Caco-2 (cell line): Measurements from ENCODE around the gene DHRS13. TPM values are rescaled to one million over a fixed set of nuclear protein-coding genes. Genes with fewer than 3 reads are reported as not detected.
A peak's percentile ranks its signal among the peaks of the same experiment; 100 is the strongest.

ENCODE experiments used
- BruUV-seq: library from RNA; stranded (reverse); fragments of 400-500 nt; replicated peaks from 2 replicates; lab custom pipeline; 2021; lab: Mats Ljungman, UMichigan
- CTCF ChIA-PET: fragments of 300-600 bp; sonication (Branson Sonifier 250); formaldehyde crosslinking; loops from one replicate; lab custom pipeline; 2022; ENCODE audit warnings: antibody characterized with exemption; lab: Charles Lee
- POLR2A ChIA-PET: fragments of 300-600 bp; sonication (Branson Sonifier 250); formaldehyde crosslinking; loops from one replicate; lab custom pipeline; 2022; ENCODE audit warnings: antibody characterized with exemption; lab: Charles Lee
- DNase-seq, 2 experiments: peaks; one replicate each; pipeline versions ENCODE4 v3.0.0 to v3.0.0-alpha.2; 2020 to 2022
- H3K27me3 ChIP-seq: replicated peaks from 2 replicates; pipeline ENCODE4 v1.6.0; 2011; ENCODE audit warnings: low read length; ENCODE audit not compliant: control insufficient read depth, insufficient read depth
- H3K36me3 ChIP-seq: 2 replicates; pipeline ENCODE4 v1.5.1; 2011; ENCODE audit warnings: low read length; ENCODE audit not compliant: control insufficient read depth, insufficient read depth
- H3K4me1 ChIP-seq: fragments of 250-450 bp; sonication (Bioruptor Pico); 2 replicates; pipeline ENCODE4 v1.5.1; 2020; ENCODE audit warnings: mild to moderate bottlenecking
- H3K4me3 ChIP-seq: 2 replicates; pipeline ENCODE4 v1.5.1; 2011; ENCODE audit warnings: low read depth, mild to moderate bottlenecking, control low read depth, low read length
- H3K9me3 ChIP-seq: fragments of 250-450 bp; sonication (Bioruptor Pico); 2 replicates; pipeline ENCODE4 v1.5.1; 2020; ENCODE audit warnings: mild to moderate bottlenecking, moderate library complexity
- H3K27ac Mint-ChIP-seq: one replicate; pipeline ENCODE4 v1.8.0; 2022; ENCODE audit warnings: mixed read lengths; ENCODE audit not compliant: unreplicated experiment
- H3K27me3 Mint-ChIP-seq: one replicate; pipeline ENCODE4 v1.8.0; 2022; ENCODE audit warnings: mixed read lengths; ENCODE audit not compliant: insufficient read depth, unreplicated experiment
- H3K36me3 Mint-ChIP-seq: one replicate; pipeline ENCODE4 v1.8.0; 2022; ENCODE audit warnings: mild to moderate bottlenecking, mixed read lengths; ENCODE audit not compliant: insufficient read depth, unreplicated experiment
- H3K4me1 Mint-ChIP-seq: one replicate; pipeline ENCODE4 v1.8.0; 2022; ENCODE audit warnings: low read depth, mixed read lengths; ENCODE audit not compliant: unreplicated experiment
- H3K4me3 Mint-ChIP-seq: one replicate; pipeline ENCODE4 v1.8.0; 2022; ENCODE audit warnings: mild to moderate bottlenecking, moderate library complexity, mixed read lengths; ENCODE audit not compliant: unreplicated experiment
- H3K9me3 Mint-ChIP-seq: one replicate; pipeline ENCODE4 v1.8.0; 2022; ENCODE audit warnings: mixed read lengths; ENCODE audit not compliant: unreplicated experiment
- CTCF ChIP-seq, 2 experiments: fragments of 200-600 bp in 1 of 2; IDR thresholded peaks; 1 replicate in 1 of 2; 2 replicates in 1 of 2; pipeline versions ENCODE4 v1.5.1 to v1.8.0; 2011 to 2022; ENCODE audit warnings: antibody characterized with exemption in 1 of 2, control low read depth in 1 of 2, inconsistent platforms in 1 of 2, low read depth in 1 of 2, low read length in 1 of 2, mild to moderate bottlenecking in 1 of 2, moderate library complexity in 1 of 2; ENCODE audit not compliant: insufficient read depth in 1 of 2, severe bottlenecking in 1 of 2, unreplicated experiment in 1 of 2
- intact Hi-C: fragments of 100-400 bp; cut with micrococcal nuclease; formaldehyde crosslinking; loops from one replicate; pipeline ENCODE4 v1.10.0; 2022; ENCODE audit not compliant: unreplicated experiment
- total RNA-seq: library from RNA; stranded (reverse); gene quantifications from 2 replicates; pipeline ENCODE4 v1.2.3, GENCODE V29; 2022

DHRS13 gene
- total RNA-seq, 1 experiment from 2014 or later = 38.0 TPM

- H3K27me3 Mint-ChIP-seq = no peaks in the 10 kb centered on the region
- H3K9me3 Mint-ChIP-seq = no peaks in the 10 kb centered on the region
- BruUV-seq = no TSS peak
- H3K4me3 Mint-ChIP-seq = peak overlapping the region; percentile 93
- Histone ChIP-seq H3K36me3 (peaks cover 6% of the 10 kb centered on the region), H3K27me3 (no peaks in the 10 kb centered on the region), H3K9me3 (no peaks in the 10 kb centered on the region), H3K4me1 (no peaks in the 10 kb centered on the region), H3K4me3 (no peak overlapping the region; the same call in 1 of the 2 replicates)
- H3K27ac Mint-ChIP-seq = no peak overlapping the region
- intact Hi-C loops = no loop called here
- no peak for DNase-seq
- ChIA-PET POLR2A (no interaction called here), CTCF (interaction anchor here (1.2 kb wide), 1 partner anchor 23 kb away, joined by 9 read pairs; no protein-coding TSS in a partner anchor)
- no peaks in the 10 kb centered on the region for H3K4me1 Mint-ChIP-seq
- no peak for TF ChIP-seq CTCF (IDR thresholded peaks at IDR 0.05; ENCODE audit: insufficient read depth in 1 of 2, low read depth in 1 of 2, low read length in 1 of 2, severe bottlenecking in 1 of 2, unreplicated experiment in 1 of 2)
- peaks cover 44% of the 10 kb centered on the region for H3K36me3 Mint-ChIP-seq
These were observed 46.8 kb downstream of the DHRS13 start for GRCh38 chr17:28856028-28856574.

- H3K36me3 Mint-ChIP-seq = peaks cover 40% of the 10 kb centered on the region
- no peaks in the 10 kb centered on the region for H3K4me1 Mint-ChIP-seq
- no peaks in the 10 kb centered on the region for H3K9me3 Mint-ChIP-seq
- peak overlapping the region; percentile 82 for H3K27ac Mint-ChIP-seq
- BruUV-seq = TSS peak; percentile 75
- ChIA-PET POLR2A (no interaction called here), CTCF (interaction anchor here (1.2 kb wide), 1 partner anchor 24 kb away, joined by 9 read pairs; no protein-coding TSS in a partner anchor)
- Histone ChIP-seq H3K36me3 (peaks cover 4% of the 10 kb centered on the region), H3K4me3 (peak overlapping the region; percentile 86), H3K4me1 (no peaks in the 10 kb centered on the region), H3K9me3 (no peaks in the 10 kb centered on the region), H3K27me3 (no peaks in the 10 kb centered on the region)
- no peak for DNase-seq
- peak overlapping the region; percentile 93 for H3K4me3 Mint-ChIP-seq
- no peak for TF ChIP-seq CTCF (IDR thresholded peaks at IDR 0.05; ENCODE audit: insufficient read depth in 1 of 2, low read depth in 1 of 2, low read length in 1 of 2, severe bottlenecking in 1 of 2, unreplicated experiment in 1 of 2)
- H3K27me3 Mint-ChIP-seq = no peaks in the 10 kb centered on the region
- intact Hi-C loops = no loop called here
These were observed 47.6 kb downstream of the DHRS13 start for GRCh38 chr17:28855336-28855679.

- Histone ChIP-seq H3K4me1 (no peaks in the 10 kb centered on the region), H3K36me3 (peaks cover 4% of the 10 kb centered on the region), H3K9me3 (no peaks in the 10 kb centered on the region), H3K4me3 (peak within 1 kb of the TSS; percentile 86), H3K27me3 (no peaks in the 10 kb centered on the region)
- intact Hi-C loops = no loop called here
- Mint-ChIP-seq H3K9me3 (no peaks in the 10 kb centered on the region), H3K4me1 (no peaks in the 10 kb centered on the region), H3K27me3 (no peaks in the 10 kb centered on the region), H3K27ac (peak within 1 kb of the TSS; percentile 82), H3K36me3 (peaks cover 34% of the 10 kb centered on the region), H3K4me3 (peak within 1 kb of the TSS; percentile 93)
- DNase-seq = peak; percentile 87 to 88
- no peak for TF ChIP-seq CTCF (IDR thresholded peaks at IDR 0.05; ENCODE audit: insufficient read depth in 1 of 2, low read depth in 1 of 2, low read length in 1 of 2, severe bottlenecking in 1 of 2, unreplicated experiment in 1 of 2)
- BruUV-seq = no TSS peak
- POLR2A ChIA-PET = no interaction called here
- CTCF ChIA-PET = interaction anchor here (0.5 to 1.2 kb wide), 3 partner anchors 24 to 32 kb away, joined by 4 to 9 read pairs (median 7); no protein-coding TSS in a partner anchor
These were observed 48.2 kb downstream of the DHRS13 start, which contains the start of gene ERAL1 for GRCh38 chr17:28854457-28855335. TSS of gene ERAL1 (plus strand) at chr17:28855016. CDS start at chr17:28855035, 19 bp downstream.
